SK-N-SH treated with all-trans-retinoic acid at 6 μM for 48 hours (cell line): ENCODE measurements around the gene PGAP6.

Source experiments
- ARNTL ChIP-seq: fragments of 450-650 bp; formaldehyde crosslinking; IDR thresholded peaks from 2 replicates; pipeline ENCODE4 v1.5.0; 2020; ENCODE audit warnings: low read depth, mild to moderate bottlenecking, moderate library complexity, borderline replicate concordance
- BACH2 ChIP-seq: fragments of 250-450 bp; sonication (Bioruptor Pico); IDR thresholded peaks from 2 replicates; pipeline ENCODE4 v1.9.0; 2021; ENCODE audit warnings: mild to moderate bottlenecking, borderline replicate concordance
- CREB5 ChIP-seq: fragments of 250-450 bp; sonication (Bioruptor Pico); IDR thresholded peaks from 2 replicates; pipeline ENCODE4 v1.5.1; 2020; ENCODE audit warnings: low read depth, mild to moderate bottlenecking, moderate library complexity
- CSRNP3 ChIP-seq: fragments of 250-450 bp; sonication (Bioruptor Pico); IDR thresholded peaks from 2 replicates; pipeline ENCODE4 v1.5.1; 2021; ENCODE audit warnings: mild to moderate bottlenecking, moderate library complexity
- ISL1 ChIP-seq: fragments of 250-450 bp; sonication (Bioruptor Pico); IDR thresholded peaks from 2 replicates; pipeline ENCODE4 v2.1.2; 2022; ENCODE audit warnings: mild to moderate bottlenecking, moderate library complexity
- OSR1 ChIP-seq: fragments of 250-450 bp; sonication (Bioruptor Pico); IDR thresholded peaks from 2 replicates; pipeline ENCODE4 v1.8.0; 2022; ENCODE audit warnings: moderate library complexity, mild to moderate bottlenecking, inconsistent platforms
- PATZ1 ChIP-seq: fragments of 250-450 bp; sonication (Bioruptor Pico); IDR thresholded peaks from 2 replicates; pipeline ENCODE4 v1.8.0; 2020; ENCODE audit warnings: mild to moderate bottlenecking, moderate library complexity, borderline replicate concordance
- POU6F1 ChIP-seq: fragments of 250-450 bp; sonication (Bioruptor Pico); IDR thresholded peaks from 2 replicates; pipeline ENCODE4 v1.8.0; 2021; ENCODE audit warnings: low read depth, mild to moderate bottlenecking, moderate library complexity, borderline replicate concordance
- TCF4 ChIP-seq: fragments of 250-450 bp; sonication (Bioruptor Pico); IDR thresholded peaks from 2 replicates; pipeline ENCODE4 v1.8.0; 2021; ENCODE audit warnings: mild to moderate bottlenecking, moderate library complexity, borderline replicate concordance
- TSHZ2 ChIP-seq: fragments of 250-450 bp; sonication (Bioruptor Pico); IDR thresholded peaks from 2 replicates; pipeline ENCODE4 v1.5.0; 2020; ENCODE audit warnings: mild to moderate bottlenecking, moderate library complexity
- ZFP3 ChIP-seq: fragments of 250-450 bp; sonication (Bioruptor Pico); IDR thresholded peaks from 2 replicates; pipeline ENCODE4 v1.5.0; 2020; ENCODE audit warnings: mild to moderate bottlenecking, moderate library complexity
- ZFP30 ChIP-seq: fragments of 450-650 bp; formaldehyde crosslinking; IDR thresholded peaks from 2 replicates; pipeline ENCODE4 v1.5.0; 2022; ENCODE audit warnings: mild to moderate bottlenecking, moderate library complexity
- ZNF565 ChIP-seq: fragments of 450-650 bp; formaldehyde crosslinking; conservative IDR thresholded peaks from 2 replicates; pipeline ENCODE4 v1.5.0; 2020; ENCODE audit warnings: low read depth, mild to moderate bottlenecking, moderate library complexity
- ZNF8 ChIP-seq: fragments of 450-650 bp; formaldehyde crosslinking; IDR thresholded peaks from 2 replicates; pipeline ENCODE4 v1.5.0; 2020; ENCODE audit warnings: mild to moderate bottlenecking, moderate library complexity

GRCh38 chr16:370979-371514 lies 10.7 kb downstream of the PGAP6 start:
- TF ChIP-seq POU6F1 (CRISPR knock-in tag) (no peak), TCF4 (CRISPR knock-in tag) (no peak), ZNF8 (CRISPR knock-in tag) (no peak), ZFP3 (CRISPR knock-in tag) (no peak), ARNTL (no peak), TSHZ2 (CRISPR knock-in tag) (no peak), ISL1 (no peak), CSRNP3 (CRISPR knock-in tag) (no peak), ZNF565 (CRISPR knock-in tag) (no peak), PATZ1 (no peak), OSR1 (CRISPR knock-in tag) (no peak), CREB5 (CRISPR knock-in tag) (no peak), ZFP30 (no peak), BACH2 (CRISPR knock-in tag) (no peak)
